MM.1S (cell line): Measurements from ENCODE around the gene MMP1.

Experiments used
- CTCF ChIP-seq: fragments of 300-600 bp; sonication (generic); IDR thresholded peaks from 2 replicates; pipeline ENCODE4 v1.5.1; 2016; ENCODE audit warnings: antibody characterized with exemption, low read length, mixed read lengths
- EZH2phosphoT487 ChIP-seq: fragments of 300-600 bp; sonication (generic); IDR thresholded peaks from 2 replicates; pipeline ENCODE4 v1.6.1; 2018; ENCODE audit warnings: antibody characterized with exemption, low read length

- TF ChIP-seq CTCF (no peak), EZH2phosphoT487 (no peak)
Observed at GRCh38 chr11:102840018-102840417, 42.1 kb upstream of the MMP1 start.
